ENCODE data around the gene PARVG. TPM values are rescaled to one million over a fixed set of nuclear protein-coding genes. Genes with fewer than 3 reads are reported as not detected.

Gene PARVG
- total and polyA plus RNA-seq, 9 donors, result 2.9 to 14.1 (median 4.1) TPM

DNA sequence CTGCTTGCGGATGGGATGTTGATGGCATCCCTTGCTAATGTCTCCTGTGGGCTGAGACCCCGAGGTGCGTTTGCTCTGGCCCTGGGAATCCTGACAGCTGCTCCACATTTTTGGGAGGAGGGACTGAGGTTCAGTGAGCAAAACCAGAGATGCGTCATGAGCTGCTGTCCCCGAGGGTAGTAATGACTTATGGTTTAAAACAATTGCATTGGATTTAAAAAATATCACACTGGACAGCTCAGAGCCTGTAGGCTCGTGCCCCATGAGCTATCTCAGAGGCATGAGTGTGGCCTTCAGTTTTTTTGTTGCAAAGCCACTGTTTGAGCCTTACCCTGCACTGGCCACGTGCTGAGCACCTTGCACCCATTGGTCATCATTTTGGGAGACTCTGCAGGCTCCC is 20.9 kb upstream of the PARVG start:
- Histone ChIP-seq H3K4me1 (ENCODE audit: insufficient read depth) (no peaks in the 10 kb centered on the region), H3K27ac (no peak overlapping the region), H3K9me3 (no peaks in the 10 kb centered on the region), H3K36me3 (no peaks in the 10 kb centered on the region), H3K4me3 (no peak overlapping the region), H3K27me3 (no peaks in the 10 kb centered on the region)
- TF ChIP-seq EP300 (IDR thresholded peaks at IDR 0.05) (no peak), POLR2A (IDR thresholded peaks at IDR 0.05) (no peak)
- TF ChIP-seq, protein P1, sequence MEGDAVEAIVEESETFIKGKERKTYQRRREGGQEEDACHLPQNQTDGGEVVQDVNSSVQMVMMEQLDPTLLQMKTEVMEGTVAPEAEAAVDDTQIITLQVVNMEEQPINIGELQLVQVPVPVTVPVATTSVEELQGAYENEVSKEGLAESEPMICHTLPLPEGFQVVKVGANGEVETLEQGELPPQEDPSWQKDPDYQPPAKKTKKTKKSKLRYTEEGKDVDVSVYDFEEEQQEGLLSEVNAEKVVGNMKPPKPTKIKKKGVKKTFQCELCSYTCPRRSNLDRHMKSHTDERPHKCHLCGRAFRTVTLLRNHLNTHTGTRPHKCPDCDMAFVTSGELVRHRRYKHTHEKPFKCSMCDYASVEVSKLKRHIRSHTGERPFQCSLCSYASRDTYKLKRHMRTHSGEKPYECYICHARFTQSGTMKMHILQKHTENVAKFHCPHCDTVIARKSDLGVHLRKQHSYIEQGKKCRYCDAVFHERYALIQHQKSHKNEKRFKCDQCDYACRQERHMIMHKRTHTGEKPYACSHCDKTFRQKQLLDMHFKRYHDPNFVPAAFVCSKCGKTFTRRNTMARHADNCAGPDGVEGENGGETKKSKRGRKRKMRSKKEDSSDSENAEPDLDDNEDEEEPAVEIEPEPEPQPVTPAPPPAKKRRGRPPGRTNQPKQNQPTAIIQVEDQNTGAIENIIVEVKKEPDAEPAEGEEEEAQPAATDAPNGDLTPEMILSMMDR (IDR thresholded peaks at IDR 0.05), result no peak
- 75 to 80% (median 77%) methylated on average over 7 of the region's 7 CpGs for WGBS, 3 donors
- no peak for DNase-seq
- intact Hi-C loops (cut with DNase I), result no loop called here

DNA sequence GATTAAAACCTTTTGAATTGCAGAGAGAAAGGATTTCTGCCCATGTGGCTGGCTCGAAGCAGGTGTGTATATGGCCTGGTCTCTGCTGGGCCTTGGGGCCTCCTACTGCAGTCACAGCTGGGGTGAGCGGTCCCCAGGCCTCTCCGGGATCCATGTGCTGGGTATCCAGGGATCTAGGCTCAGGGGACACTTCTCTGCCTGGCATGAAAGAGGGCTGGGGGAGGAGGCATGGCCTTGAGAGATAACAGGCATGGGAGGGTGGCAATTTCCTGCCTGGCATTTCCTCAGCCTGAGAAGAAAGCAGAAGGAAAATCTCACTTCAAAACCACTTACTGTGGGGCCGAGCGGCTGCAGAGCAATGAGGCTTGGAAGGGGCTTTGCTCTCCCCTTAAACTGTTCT is 20.3 kb upstream of the PARVG start:
- Histone ChIP-seq H3K27me3 (no peaks in the 10 kb centered on the region), H3K27ac (no peak overlapping the region), H3K4me3 (no peak overlapping the region), H3K36me3 (no peaks in the 10 kb centered on the region), H3K4me1 (ENCODE audit: insufficient read depth) (no peaks in the 10 kb centered on the region), H3K9me3 (no peaks in the 10 kb centered on the region)
- no peak for TF ChIP-seq EP300 (IDR thresholded peaks at IDR 0.05)
- TF ChIP-seq, protein P1 (IDR thresholded peaks at IDR 0.05), result no peak
- 80 to 89% (median 87%) methylated on average over 5 of the region's 5 CpGs for WGBS, 3 donors
- no peak for DNase-seq
- intact Hi-C loops (cut with DNase I), result no loop called here

DNA sequence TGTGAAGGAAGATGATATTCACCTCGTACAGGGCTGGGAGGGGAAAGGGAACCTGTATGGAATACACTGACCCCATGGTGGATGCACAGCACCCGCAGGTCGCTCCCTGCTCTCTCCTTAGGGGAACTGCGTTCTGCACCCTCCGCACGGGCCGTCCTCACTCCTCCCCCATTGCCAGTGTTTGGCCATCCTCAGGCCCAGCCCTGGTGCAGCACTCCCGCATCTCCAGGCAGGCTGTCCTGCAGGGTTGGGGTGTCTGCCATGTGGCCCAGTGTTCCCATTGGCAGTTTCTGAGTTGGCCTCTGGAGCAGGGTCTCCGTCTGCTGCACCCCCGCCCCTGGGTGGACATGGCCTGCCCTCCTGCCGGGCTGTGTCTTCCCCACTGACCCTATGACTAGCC is 19.1 kb upstream of the PARVG start:
- TF ChIP-seq, protein P1 (IDR thresholded peaks at IDR 0.05), result no peak
- TF ChIP-seq EP300 (IDR thresholded peaks at IDR 0.05), result no peak
- no peak for TF ChIP-seq POLR2A (IDR thresholded peaks at IDR 0.05)
- H3K9me3 ChIP-seq, result no peaks in the 10 kb centered on the region
- H3K36me3 ChIP-seq, result no peaks in the 10 kb centered on the region
- intact Hi-C loops (cut with DNase I), result no loop called here
- 93 to 96% (median 95%) methylated on average over 11 of the region's 11 CpGs for WGBS, 3 donors
- no peak for DNase-seq
- no peak overlapping the region for H3K27ac ChIP-seq
- no peaks in the 10 kb centered on the region for H3K27me3 ChIP-seq
- H3K4me3 ChIP-seq, result no peak overlapping the region
- no peaks in the 10 kb centered on the region for H3K4me1 ChIP-seq (ENCODE audit: insufficient read depth)

DNA sequence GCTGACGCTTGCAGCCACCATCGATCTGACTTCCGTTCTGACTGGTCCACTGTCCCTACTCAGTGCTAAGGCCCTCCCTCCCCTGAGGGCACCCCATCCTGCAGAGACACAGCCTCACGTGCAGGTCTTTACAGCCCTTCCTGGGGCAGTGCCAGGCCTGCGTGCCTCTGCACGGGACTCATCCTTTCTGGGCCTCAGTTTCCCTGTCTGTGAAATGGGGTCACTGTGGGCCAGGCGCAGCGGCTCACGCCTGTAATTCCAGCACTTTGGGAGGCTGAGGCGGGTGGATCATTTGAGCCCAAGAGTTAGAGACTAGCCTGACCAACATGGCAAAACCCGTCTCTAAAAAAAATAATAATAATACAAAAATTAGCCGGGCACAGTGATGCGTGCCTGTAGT is 17.8 kb upstream of the PARVG start:
- no peak for DNase-seq
- no peaks in the 10 kb centered on the region for H3K36me3 ChIP-seq
- H3K27me3 ChIP-seq, result no peaks in the 10 kb centered on the region
- no peaks in the 10 kb centered on the region for H3K9me3 ChIP-seq
- H3K4me3 ChIP-seq, result no peak overlapping the region
- H3K4me1 ChIP-seq (ENCODE audit: insufficient read depth), result no peaks in the 10 kb centered on the region
- TF ChIP-seq POLR2A (IDR thresholded peaks at IDR 0.05), result no peak
- TF ChIP-seq EP300 (IDR thresholded peaks at IDR 0.05), result no peak
- TF ChIP-seq, protein P1 (IDR thresholded peaks at IDR 0.05), result no peak
- intact Hi-C loops (cut with DNase I), result no loop called here
- 90 to 92% (median 91%) methylated on average over 13 of the region's 13 CpGs for WGBS, 3 donors
- no peak overlapping the region for H3K27ac ChIP-seq

DNA sequence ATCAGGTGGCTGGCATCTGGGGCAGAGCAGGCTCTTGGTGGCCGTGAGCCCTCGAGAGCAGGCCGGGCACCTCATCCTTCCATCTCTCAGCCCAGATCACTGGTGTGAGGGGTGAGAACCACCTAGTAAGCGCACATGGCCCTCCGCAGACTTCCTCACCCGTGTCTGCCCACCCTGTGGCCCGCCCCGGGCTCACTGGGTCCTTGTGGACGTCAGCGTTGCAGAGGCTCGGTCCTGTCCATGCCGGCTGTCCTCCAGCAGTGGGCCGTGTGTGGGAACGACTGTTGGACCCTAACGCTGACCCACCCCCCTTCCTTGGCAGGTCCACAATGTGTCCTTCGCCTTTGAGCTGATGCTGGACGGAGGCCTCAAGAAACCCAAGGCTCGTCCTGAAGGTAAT is 17.2 kb upstream of the PARVG start:
- H3K4me1 ChIP-seq (ENCODE audit: insufficient read depth), result no peaks in the 10 kb centered on the region
- H3K27me3 ChIP-seq, result no peaks in the 10 kb centered on the region
- H3K9me3 ChIP-seq, result no peaks in the 10 kb centered on the region
- H3K27ac ChIP-seq, result no peak overlapping the region
- 90 to 92% (median 90%) methylated on average over 15 to 18 of the region's 18 CpGs for WGBS, 3 donors
- H3K4me3 ChIP-seq, result no peak overlapping the region
- intact Hi-C loops (cut with DNase I), result no loop called here
- no peaks in the 10 kb centered on the region for H3K36me3 ChIP-seq
- no peak for TF ChIP-seq EP300 (IDR thresholded peaks at IDR 0.05)
- TF ChIP-seq, protein P1 (IDR thresholded peaks at IDR 0.05), result no peak
- no peak for TF ChIP-seq POLR2A (IDR thresholded peaks at IDR 0.05)
- no peak for DNase-seq
